Osteoblast (primary cell): ENCODE data around the gene PRKCA. TPM values are rescaled to one million over a fixed set of nuclear protein-coding genes. Genes with fewer than 3 reads are reported as not detected.

Source experiments
- DNase-seq: peaks from one replicate; pipeline ENCODE4 v3.0.0; 2011; ENCODE audit warnings: low spot score, mixed read lengths; ENCODE audit not compliant: insufficient read length; ENCODE audit errors: missing footprints
- H2AFZ ChIP-seq: 2 replicates; pipeline ENCODE4 v1.6.0; 2011; ENCODE audit warnings: mild to moderate bottlenecking, low read length
- H3K27ac ChIP-seq: 2 replicates; pipeline ENCODE4 v1.5.1; 2011; ENCODE audit warnings: mild to moderate bottlenecking, low read depth, low read length, moderate library complexity
- H3K27me3 ChIP-seq: 2 replicates; pipeline ENCODE4 v1.6.0; 2012; ENCODE audit warnings: mild to moderate bottlenecking, control low read depth, inconsistent platforms, low read length, moderate library complexity; ENCODE audit not compliant: insufficient read depth
- H3K36me3 ChIP-seq: 2 replicates; pipeline ENCODE4 v1.5.1; 2011; ENCODE audit warnings: mild to moderate bottlenecking, low read length, control low read depth, moderate library complexity; ENCODE audit not compliant: insufficient read depth
- H3K4me1 ChIP-seq: 2 replicates; pipeline ENCODE4 v1.5.1; 2011; ENCODE audit warnings: mild to moderate bottlenecking, low read length, control low read depth, moderate library complexity; ENCODE audit not compliant: insufficient read depth
- H3K4me2 ChIP-seq: 2 replicates; pipeline ENCODE4 v1.6.0; 2011; ENCODE audit warnings: mild to moderate bottlenecking, low read length; ENCODE audit not compliant: insufficient read depth
- H3K4me3 ChIP-seq: fragments of 200-600 bp; sonication (generic); 3 replicates; pipeline ENCODE4 v1.5.1; 2012; ENCODE audit warnings: mild to moderate bottlenecking, low read length, inconsistent platforms; ENCODE audit not compliant: insufficient read depth
- H3K79me2 ChIP-seq: 2 replicates; pipeline ENCODE4 v1.6.0; 2012; ENCODE audit warnings: mild to moderate bottlenecking, low read length, control low read depth, inconsistent platforms; ENCODE audit not compliant: insufficient read depth
- H3K9me3 ChIP-seq: 2 replicates; pipeline ENCODE4 v1.5.1; 2011; ENCODE audit warnings: low read depth, low read length, control low read depth
- H4K20me1 ChIP-seq: 2 replicates; pipeline ENCODE4 v1.6.0; 2012; ENCODE audit warnings: mild to moderate bottlenecking, low read length, control low read depth; ENCODE audit not compliant: insufficient read depth
- CTCF ChIP-seq: IDR thresholded peaks from 2 replicates; pipeline ENCODE4 v1.5.1; 2011; ENCODE audit warnings: mild to moderate bottlenecking, low read depth, low read length, moderate library complexity; ENCODE audit errors: extremely low read depth
- total RNA-seq: library from RNA; depleted of rRNA; stranded (reverse); fragments of >200 nt; gene quantifications from 2 replicates; pipeline ENCODE4 v1.2.3, GENCODE V29; 2012

PRKCA gene
- total RNA-seq, 1 donor = 46.0 TPM

- Histone ChIP-seq H3K27me3 (no peaks in the 10 kb centered on the region), H3K4me1 (peaks cover 27% of the 10 kb centered on the region), H4K20me1 (peaks cover 16% of the 10 kb centered on the region), H3K9me3 (no peaks in the 10 kb centered on the region), H3K27ac (no peak overlapping the region), H3K4me2 (no peak overlapping the region), H3K4me3 (no peak overlapping the region), H3K36me3 (peaks cover 16% of the 10 kb centered on the region), H3K79me2 (peaks cover 96% of the 10 kb centered on the region), H2AFZ (no peak overlapping the region)
- no peak for TF ChIP-seq CTCF
- no peak for DNase-seq
Observed at GRCh38 chr17:66309793-66310192, 7.4 kb downstream of the PRKCA start.

- Histone ChIP-seq H3K36me3 (peaks cover 16% of the 10 kb centered on the region), H2AFZ (no peak overlapping the region), H3K79me2 (peaks cover 94% of the 10 kb centered on the region), H3K27me3 (no peaks in the 10 kb centered on the region), H3K4me3 (no peak overlapping the region), H3K4me2 (no peak overlapping the region), H3K27ac (no peak overlapping the region), H4K20me1 (peaks cover 15% of the 10 kb centered on the region), H3K4me1 (peaks cover 22% of the 10 kb centered on the region), H3K9me3 (no peaks in the 10 kb centered on the region)
- no peak for DNase-seq
- no peak for TF ChIP-seq CTCF
Observed at GRCh38 chr17:66310528-66311148, 8.2 kb downstream of the PRKCA start.

- peaks cover 19% of the 10 kb centered on the region for H3K4me1 ChIP-seq
- H3K4me2 ChIP-seq = no peak overlapping the region
- no peak overlapping the region for H3K27ac ChIP-seq
- DNase-seq = no peak
- no peak for TF ChIP-seq CTCF
- no peak overlapping the region for H2AFZ ChIP-seq
- no peak overlapping the region for H3K4me3 ChIP-seq
- H3K27me3 ChIP-seq = no peaks in the 10 kb centered on the region
- H4K20me1 ChIP-seq = peaks cover 14% of the 10 kb centered on the region
- peaks cover 89% of the 10 kb centered on the region for H3K79me2 ChIP-seq
- H3K36me3 ChIP-seq = peaks cover 16% of the 10 kb centered on the region
- no peaks in the 10 kb centered on the region for H3K9me3 ChIP-seq
Observed at GRCh38 chr17:66312912-66313311, 10.5 kb downstream of the PRKCA start.

GRCh38 chr17:66313325-66313724, 10.9 kb downstream of the PRKCA start:
- Histone ChIP-seq H4K20me1 (peaks cover 14% of the 10 kb centered on the region), H3K27ac (no peak overlapping the region), H3K9me3 (no peaks in the 10 kb centered on the region), H3K4me2 (no peak overlapping the region), H3K4me3 (no peak overlapping the region), H3K27me3 (no peaks in the 10 kb centered on the region), H2AFZ (no peak overlapping the region), H3K79me2 (peaks cover 89% of the 10 kb centered on the region), H3K36me3 (peaks cover 16% of the 10 kb centered on the region), H3K4me1 (peaks cover 21% of the 10 kb centered on the region)
- no peak for DNase-seq
- TF ChIP-seq CTCF = no peak
